ENCODE data around the gene STX12.
"Not testable (repeated sequence)": the region's sequence is repeated elsewhere in the genome, so short reads cannot be mapped to it uniquely, and the experiment has no call there.

STX12 gene

DNA sequence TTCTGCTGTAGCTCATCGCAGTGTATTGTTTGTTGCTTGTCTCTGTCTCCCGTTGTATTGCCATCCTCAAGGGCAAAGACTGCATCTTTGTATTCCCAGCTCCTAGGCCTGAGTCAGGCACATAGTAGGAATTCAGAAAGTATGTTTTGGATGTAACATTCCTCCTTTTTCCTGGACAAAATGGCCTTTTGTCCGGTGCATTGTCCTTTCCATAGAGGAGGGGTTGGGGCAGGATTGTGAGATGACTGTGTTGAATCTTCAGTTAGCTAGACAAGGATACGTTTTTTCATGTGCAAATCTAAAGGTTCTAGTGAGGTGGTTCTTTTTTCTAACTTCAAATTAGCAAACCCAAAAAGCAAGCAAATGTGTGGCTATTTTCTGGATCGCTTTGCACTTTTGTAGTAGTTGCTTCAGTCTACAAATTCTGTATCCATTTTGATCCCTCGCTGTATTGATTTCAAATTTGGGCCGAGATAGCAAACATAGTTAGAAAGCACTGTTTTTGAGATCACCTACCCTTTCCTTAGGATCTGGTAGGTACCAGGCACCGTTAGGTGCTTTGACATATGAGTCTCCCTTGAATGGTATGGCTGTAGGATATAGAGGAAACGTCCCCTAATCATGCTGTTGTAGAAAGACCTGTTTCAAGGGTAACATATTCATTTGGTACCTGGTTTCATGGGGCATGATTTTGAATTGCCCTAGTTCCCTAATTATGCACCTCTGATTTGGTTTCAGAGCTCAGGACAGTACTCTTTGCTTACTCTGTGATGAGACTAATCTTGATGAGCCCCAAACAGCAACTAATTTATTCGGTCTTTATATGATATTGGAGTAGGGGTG is 58.8 kb downstream of the STX12 start:
- peak; percentile 25 for DNase-seq

DNA sequence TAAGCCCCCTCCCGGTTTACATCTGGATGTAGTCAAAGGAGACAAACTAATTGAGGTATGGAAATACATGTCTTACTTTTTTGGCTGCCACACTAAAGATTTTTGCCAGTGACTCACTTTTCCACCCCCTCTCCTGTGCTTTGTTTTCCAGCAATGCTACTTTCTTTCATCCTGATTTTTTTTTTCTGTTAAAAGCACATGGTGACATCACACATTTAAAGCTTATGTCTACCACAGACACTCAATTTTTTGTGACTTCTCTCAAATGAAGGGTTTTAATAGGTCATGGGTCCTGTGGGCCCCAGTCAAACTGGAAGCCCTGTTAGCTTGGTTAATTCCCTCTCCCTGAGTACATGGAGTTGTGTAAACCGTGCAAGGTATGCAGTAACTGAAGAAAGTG is 59.7 kb downstream of the STX12 start:
- no peak for DNase-seq

DNA sequence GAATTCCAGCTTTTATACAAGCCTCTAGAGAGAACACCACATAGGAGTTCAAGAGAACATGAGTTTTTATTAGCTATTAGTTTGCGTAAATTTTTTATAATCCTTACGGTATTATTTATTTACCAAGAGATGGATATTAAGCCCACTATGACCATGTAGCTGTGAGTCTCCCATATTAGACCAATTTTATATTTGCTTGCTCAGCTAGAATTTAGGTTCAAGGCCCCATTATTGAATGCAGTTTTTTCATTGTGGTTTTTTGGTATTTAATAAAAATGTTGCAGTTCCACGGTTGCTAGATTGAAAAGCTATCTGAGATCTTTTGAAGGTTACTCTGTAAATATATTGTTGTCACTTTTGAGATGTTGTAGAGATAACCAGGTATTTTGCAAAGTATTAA is 60.5 kb downstream of the STX12 start:
- DNase-seq: no peak

DNA sequence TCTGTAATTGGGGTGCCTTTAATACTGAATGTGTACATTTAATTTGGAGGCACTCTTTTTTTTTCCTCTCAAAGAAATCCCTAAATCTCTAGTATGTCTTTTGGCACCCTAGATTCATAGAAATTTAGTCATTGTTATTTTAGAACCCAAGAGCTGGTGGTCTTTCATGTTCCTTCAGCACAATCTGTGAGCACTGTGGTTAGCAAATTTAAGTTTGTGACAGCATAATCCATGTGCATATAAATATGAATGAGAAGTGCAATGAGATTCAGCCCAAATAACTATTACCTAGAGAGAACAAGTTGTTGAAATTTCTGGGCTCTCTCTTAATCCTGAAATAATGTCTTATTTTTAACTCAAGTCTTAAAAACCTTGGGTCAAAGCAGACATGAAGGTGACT is 62.0 kb downstream of the STX12 start:
- DNase-seq: no peak

DNA sequence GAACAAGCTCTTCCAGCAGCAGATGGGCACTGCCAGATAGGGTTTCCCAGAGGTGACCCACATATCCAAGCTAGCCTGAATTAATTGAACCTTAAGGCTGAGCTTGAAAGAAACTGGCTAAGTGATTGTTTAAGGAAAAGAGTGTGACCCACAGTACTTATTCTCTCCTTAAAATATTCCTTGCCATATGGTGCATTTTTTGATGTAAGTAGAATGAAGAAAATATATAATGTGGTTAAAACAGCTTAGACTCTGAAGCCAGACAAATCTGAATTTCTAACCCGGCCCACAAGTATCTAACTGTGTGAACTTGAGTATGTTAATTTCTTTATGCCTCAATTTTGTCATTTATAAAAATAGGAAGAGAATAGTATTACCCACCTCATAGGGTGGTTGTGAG is 62.5 kb downstream of the STX12 start:
- DNase-seq: no peak

DNA sequence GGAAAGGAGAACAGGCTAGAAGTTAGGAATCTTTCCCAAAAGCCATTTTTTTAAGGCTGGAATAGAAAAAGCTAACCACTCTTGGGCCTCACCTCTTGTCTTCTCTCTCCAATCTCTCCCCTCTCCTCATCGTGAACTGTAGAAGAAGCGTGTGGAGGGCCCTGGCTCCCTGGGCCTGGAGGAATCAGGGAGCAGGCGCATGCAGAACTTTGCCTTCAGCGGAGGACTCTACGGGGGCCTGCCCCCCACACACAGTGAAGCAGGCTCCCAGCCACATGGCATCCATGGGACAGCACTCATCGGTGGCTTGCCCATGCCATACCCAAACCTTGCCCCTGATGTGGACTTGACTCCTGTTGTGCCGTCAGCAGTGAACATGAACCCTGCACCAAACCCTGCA is 76.9 kb downstream of the STX12 start:
- no peak for DNase-seq

DNA sequence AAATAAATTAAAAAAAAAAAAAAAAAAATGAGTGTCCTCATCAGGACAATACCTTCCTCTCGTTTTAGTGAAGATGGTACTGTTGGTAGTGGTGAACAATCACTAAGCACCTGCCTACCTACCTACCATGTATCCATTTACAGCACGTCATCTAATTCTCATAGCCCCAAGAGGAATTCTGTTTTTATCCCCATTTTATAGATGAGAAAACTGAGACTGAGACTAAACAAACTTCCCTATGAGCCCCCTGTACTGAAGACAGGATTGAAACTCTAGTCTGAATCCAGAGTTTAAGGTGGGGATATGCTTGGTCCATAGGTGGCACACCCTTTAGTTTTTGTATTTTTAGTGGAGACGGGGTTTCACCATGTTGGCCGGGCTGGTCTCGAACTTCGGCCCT is 82.1 kb downstream of the STX12 start:
- DNase-seq: no peak

DNA sequence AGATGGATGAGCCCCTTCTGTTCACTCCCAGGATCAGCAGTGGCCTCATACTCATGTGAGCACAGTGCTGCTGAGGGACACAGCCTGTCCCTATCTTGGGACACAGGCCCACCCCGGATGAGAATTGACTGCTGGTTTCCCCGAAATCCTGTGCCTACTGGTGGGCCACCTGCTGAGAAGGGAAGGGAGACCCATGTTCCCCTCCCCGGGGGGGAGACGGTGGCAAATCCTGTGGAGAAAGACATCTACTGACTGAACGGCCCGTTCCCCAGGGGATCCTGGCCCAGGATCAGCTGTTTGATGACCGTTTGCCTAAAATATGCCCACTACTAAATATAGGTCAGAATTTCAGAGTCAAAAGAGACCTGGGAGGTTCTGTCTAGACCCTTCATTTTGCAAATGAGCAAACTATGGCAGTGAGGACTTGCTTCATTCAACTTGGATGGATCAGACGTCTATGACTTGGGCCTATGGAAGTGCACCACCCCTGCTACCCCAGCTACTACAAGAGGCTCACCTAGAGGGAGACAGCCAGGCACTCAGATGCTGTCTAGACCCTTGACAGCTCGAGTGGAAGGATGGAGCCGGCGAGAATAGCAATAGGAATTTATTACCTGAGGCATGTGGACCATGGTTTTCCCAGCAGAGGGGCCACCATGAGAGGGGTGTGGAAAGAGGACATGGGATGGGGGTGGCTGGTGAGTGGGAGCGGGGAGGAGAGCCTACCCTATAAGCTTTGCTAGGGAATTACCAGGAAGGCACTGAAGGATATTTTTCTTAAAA is 83.7 kb downstream of the STX12 start:
- no peak for DNase-seq

DNA sequence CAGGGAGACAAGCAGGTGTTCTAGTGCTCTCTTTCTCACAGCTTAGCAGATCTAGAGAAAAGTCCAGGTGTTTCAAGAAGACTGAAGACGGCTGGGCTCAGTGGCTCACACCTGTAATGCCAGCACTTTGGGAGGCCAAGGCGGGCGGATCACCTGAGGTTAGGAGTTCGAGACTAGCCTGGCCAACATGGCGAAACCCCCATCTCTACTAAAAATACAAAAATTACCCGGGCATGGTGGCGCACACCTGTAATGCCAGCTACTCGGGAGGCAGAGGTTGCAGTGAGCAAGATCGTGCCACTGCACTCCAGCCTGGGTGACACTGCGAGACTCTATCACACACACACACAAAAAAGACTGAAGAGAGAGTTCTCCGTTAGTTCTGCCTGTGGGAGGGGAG is 84.5 kb downstream of the STX12 start:
- DNase-seq: not testable (repeated sequence)

DNA sequence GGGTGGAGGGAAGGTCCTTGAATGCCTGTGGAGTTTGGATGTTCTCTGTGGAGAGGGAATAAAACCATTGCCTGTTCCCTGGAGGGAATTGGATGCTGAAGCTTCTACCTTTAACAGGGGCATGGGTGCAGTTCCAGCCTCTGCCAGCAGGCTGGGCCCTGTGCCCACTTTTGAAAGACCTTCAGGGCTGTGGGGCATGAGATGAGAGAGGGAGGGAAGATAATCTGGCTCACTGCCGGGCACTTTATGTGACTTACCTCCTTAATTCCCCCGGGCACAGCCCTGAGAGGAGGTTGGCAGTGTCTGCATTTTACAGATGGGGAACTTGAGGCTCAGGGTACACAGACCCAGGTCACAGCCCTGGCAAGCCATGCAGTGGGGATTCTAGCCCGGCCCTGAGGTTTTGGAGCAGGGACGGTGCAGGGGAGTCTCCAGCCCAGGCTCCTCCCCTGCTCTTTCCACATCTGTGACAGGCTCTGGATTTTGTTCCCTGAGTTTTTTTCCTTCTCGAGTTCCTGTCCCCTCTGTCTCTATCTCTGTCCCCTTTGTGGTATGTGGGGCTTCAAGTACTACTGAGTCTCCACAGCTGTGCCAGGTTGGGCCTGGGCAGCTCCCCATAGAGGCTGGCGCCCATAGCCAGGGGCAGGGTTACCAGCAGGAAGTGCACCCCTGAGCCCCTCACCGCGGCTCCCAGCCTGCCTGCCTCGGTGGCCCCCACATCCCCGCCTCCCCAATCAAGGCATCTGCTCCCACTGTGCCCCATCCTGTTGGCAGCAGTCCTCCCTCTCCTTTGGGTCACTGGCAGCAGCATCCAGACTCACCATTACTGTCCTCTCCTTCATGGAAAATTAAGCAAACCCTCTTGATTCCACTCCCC is 85.3 kb downstream of the STX12 start:
- peak; percentile 95 for DNase-seq

DNA sequence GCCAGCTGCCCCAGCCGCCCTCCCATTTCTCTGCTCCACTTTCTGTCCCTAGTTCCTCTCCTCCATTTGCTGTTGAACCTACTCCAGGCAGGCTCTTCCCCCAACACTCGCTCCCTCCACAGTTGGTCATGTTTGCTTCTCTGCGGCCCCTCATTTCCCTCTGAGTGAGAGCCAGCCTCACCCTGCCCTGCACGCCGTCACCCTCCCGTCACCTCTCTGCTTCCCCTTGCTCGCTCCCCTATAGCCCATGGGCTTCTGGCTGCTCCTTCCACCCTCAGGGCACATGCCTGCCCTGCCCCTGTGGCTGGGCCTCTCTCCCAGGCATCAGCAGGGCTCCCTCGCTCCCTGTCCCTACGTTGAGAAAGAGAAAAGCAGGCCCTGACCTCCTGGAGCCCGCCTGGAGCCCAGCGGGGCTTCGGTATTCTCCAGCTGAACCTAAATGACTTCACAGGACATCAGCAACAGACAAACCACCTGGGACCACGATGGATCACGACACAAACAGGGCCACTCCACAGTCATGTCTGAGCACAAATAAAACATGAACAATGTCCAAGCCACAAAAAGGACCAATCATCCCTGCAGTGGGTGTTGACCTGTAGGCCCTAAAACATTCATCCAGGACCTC is 86.0 kb downstream of the STX12 start:
- no peak for DNase-seq

DNA sequence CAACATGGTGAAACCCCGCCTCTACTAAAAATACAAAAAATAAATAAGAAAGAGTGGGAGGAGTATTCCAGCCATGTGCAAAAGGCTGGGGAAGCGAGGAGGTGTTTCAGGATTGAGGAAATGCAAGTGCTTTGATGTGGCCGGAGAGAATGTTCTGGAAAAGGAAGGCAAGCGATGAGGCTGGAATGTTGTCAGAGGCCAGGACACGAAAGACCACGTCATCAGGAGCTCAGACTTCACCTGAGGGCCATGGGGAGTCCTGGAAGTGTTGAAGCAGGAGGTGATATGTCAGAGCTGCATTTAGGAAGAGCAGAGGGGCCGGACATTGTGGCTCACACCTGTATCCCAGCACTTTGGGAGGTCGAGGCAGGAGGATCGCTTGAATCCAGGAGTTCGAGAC is 88.4 kb downstream of the STX12 start:
- no peak for DNase-seq

DNA sequence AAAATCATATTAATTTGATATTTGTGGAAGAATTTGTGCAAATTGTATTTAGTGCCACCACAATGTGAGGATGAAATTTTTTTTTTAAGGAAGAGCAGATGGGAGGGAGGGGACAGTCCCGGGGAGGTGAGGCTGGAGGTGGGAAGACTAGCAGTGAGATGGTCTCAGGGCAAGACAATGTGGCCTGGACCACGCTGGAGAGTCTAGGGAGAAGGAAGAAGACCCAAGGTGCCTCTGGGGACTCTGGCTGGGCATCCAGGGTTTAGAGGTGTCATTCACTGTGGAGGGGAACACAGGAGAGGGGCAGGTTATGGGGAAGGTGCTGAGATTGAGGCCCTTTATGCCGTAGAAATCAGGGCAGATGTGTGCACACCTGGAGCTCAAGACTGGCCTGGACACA is 89.0 kb downstream of the STX12 start:
- no peak for DNase-seq

DNA sequence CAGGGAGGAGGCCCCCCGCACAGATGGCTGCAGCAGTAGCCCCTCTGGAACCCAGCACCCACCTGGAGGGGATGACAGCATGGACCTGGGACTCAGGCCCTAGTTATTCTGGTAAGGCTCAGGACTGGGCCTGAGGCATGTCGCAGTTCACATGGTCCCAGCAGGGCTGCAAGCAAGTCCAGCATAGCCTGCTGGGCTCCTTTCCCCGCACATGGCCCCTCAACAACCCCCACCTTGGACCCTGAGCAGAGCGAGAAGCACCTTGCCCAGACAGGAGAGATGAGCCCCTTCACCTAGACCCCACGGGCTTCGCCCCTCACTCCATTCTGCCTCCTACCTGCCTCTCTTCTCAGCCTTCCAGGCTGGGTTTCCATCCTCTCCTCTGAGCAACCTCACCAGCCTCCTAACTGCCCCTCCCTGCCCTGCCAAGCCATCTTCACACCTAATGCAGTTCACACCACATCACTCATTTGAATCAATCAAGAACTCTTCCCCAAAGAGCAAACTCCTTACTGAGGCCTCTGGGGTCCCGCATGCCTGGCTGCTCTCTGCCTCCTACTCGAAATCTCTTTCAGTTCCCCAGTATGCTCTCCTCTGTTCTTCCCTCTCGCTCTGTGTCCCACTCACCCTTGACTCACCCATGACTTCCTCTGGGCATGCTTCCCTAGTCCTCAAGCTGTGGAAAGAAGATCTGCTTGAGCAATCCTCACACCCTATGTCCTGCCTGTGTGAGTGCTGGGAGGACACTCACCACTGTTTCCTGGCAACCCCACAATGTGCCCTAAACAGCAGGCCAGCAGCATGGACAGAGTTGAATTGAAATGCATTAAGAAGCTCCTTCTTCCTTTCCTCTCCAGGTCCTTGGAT is 89.9 kb downstream of the STX12 start:
- peak; percentile 67 for DNase-seq

DNA sequence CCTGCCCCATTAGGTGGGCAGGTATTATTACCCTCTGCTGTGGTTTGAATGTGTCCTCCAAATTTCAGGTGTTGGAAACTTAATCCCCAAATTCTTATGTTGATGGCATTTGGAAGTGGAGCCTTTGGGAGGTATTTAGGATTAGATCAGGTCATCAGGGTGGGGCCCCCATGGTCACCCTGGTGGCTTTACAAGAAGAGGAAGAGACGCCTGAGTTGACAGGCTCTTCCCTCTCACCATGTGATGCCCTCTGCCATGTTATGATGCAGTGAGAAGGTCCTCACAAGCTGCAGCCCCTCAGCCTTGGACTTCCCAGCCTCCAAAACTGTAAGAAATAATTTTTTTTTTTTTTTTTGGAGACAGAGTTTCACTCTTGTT is 90.5 kb downstream of the STX12 start:
- peak; percentile 51 for DNase-seq

DNA sequence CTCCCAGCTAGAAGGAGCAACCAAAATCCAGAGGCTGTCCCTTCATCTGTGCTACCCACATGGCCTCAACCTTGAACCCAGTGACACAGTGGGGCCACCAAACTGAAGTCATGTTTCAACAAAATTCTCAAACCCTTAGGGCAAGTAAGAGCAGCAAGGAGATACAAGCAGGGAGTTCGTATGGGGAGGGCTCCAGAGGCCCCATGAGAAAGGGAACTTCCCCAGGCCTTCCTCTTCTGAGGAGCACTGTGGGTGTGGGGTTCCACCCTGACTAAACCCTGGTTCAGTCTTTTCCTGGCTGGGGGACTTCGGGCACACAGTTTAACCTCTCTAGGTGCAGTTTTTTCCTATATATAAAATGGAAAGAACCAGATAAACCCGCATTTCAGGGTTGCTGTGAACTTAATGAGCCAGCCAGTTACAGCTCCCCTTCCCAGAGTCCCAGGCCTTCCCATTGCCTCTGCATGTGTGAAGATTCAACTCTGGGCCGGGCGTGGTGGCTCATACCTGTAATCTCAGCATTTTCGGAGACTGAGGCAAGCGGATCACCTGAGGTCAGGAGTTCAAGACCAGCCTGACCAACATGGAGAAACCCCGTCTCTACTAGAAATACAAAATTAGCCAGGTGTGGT is 91.4 kb downstream of the STX12 start:
- peak; percentile 48 for DNase-seq

DNA sequence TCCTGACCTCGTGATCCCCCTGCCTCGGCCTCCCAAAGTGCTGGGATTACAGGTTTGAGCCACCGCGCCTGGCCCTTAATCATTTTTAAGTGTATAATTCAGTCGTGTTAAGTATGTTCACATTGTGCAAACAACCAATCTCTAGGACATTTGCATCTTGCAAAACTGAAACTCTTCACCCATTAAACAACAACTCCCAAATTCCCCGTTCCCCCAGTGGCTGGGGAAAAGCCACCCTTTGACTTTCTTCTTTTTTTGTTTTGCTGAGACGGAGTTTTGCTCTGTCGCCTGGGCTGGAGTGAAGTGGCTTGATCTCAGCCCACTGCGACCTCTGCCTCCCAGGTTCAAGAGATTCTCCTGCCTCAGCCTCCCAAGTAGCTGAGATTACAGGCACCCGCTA is 92.8 kb downstream of the STX12 start:
- no peak for DNase-seq

DNA sequence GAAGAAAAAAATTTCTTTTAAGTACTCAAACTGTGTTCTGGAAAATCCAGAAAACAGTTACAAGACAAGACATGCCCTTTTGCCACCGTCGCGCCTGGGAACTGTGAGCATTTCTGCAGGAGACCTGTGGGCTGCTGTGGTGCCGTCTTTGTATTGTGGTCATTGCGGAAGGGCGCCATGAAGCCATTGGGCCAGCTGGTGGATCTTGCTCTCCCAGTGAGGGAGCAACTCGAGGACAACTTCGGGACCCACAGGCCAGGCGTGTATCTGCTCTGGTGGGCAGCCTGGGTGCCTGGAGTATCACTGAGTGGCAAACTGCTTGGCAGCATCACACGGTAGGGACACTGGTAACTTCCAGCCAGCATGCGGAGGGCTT is 95.5 kb downstream of the STX12 start:
- DNase-seq: peak; percentile 35

DNA sequence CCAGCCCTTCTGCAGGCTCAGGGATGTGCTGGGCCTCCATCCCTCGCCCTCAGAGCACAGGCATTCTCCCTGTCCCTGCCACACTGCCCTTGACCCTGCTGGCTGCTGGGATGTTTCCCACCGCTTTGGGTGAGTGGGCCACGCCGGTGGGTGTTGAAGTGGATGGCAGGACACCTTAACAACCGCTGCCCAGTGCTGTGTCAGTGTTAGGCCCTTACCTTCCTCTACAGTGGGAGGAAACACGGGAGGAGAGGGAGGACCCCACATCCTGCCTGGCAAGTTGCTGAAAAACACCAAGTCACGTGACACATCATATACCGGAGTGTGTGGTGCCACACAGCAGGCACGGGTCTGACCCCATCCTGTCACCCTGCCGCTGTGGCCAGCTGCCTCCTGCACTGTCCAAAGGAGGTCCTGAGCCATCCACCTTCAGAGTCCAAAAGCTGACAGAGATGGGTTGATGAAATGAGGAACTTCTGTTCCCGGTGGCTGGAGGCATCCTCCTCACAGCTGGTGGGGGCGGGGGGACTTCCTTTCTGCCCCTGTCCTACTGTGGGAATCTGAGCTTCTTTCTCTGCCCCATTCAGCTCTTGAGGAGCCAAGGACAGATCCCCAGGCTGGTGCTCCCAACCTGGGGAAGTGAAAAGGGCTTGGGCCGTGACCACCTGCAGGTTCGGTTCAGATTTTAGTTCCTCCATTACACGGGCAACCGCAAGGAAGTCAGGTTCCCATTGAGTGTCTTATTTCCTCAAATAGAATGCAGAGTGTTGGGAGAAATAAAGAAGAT is 96.1 kb downstream of the STX12 start:
- DNase-seq: peak; percentile 83

DNA sequence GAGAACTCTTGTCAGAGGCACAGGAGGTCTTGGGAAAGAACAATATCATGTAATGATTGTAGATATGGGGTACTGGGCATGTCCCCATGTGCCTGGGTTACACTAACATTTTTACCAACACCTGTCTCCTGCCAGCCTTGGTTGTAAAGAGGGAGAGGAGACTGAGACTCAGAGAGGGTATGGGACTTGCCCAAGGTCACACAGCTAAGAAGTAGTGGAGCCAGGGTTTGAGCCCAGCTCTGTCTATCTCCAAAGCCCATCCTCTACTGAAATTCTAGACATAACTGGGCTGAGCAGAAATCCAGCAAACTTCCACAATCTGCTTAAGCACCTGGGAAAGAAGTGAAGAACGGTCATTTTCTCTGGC is 96.7 kb downstream of the STX12 start:
- DNase-seq: peak; percentile 35

DNA sequence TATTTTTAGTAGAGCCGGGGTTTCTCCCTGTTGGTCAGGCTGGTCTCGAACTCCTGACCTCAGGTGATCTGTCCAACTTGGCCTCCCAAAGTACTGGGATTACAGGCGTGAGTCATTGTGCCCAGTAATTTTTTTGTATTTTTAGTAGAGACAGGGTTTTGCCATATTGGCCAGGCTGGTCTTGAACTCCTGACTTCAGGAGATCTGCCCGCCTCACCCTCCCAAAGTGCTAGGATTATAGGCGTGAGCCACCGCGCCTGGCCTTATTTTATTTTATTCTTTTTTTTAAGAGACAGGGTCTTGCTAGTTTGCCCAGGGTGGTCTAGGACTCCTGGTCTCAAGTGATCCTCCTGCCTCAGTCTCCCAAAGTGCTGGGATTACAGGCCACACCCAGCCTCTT is 98.1 kb downstream of the STX12 start:
- DNase-seq: not testable (repeated sequence)

Data from hematopoietic multipotent progenitor cell treated with erythropoietin and hydrocortisone succinate and interleukin-3 and kit ligand, for 6 days (in vitro differentiated cells).